Pancreas (tissue), 10 donors: ENCODE results near the gene EXOC3L2. TPM values are rescaled to one million over a fixed set of nuclear protein-coding genes. Genes with fewer than 3 reads are reported as not detected.
A peak's percentile ranks its signal among the peaks of the same experiment; 100 is the strongest.

Experiments used
- ATAC-seq, 4 donors: fragments of 200-7000 bp; cut with Tn5 transposase; one replicate each; pipeline versions ENCODE4 v1.8.0 to v1.9.1; 2020; ENCODE audit warnings: mild to moderate bottlenecking in 4 of 4, moderate library complexity in 4 of 4
- DNase-seq, 6 donors: peaks; one replicate each; pipeline ENCODE4 v3.0.0-alpha.2; 2020
- FAIRE-seq: peaks from 2 replicates; lab custom pipeline; 2012; peaks lifted over from hg19 to GRCh38; lab: Jason Lieb, UNC
- H3K27ac ChIP-seq, 4 donors: fragments of 200-600 bp; sonication (generic); 1 replicate in 3 of 4; 2 replicates in 1 of 4; pipeline versions ENCODE4 v1.5.0 to v1.8.0; 2020
- H3K27me3 ChIP-seq, 4 donors: fragments of 200-600 bp; one replicate each; pipeline ENCODE4 v1.8.0; 2021
- H3K36me3 ChIP-seq, 3 donors: fragments of 200-600 bp; sonication (generic) in 1 of 3; one replicate each; pipeline versions ENCODE4 v1.5.0 to v1.8.0; 2020 to 2021
- H3K4me1 ChIP-seq, 3 donors: fragments of 200-600 bp; one replicate each; pipeline ENCODE4 v1.8.0; 2021
- H3K4me3 ChIP-seq, 4 donors: fragments of 200-600 bp; sonication (generic) in 2 of 4; one replicate each; pipeline versions ENCODE4 v1.5.0 to v1.8.0; 2020 to 2021
- H3K9me3 ChIP-seq, 4 donors: fragments of 200-600 bp; one replicate each; pipeline ENCODE4 v1.8.0; 2021
- WGBS, 2 donors: extraction: QIAGEN DNeasy Blood & Tissue Kit; methylation state at CpG; one replicate each; pipeline ENCODE4 v1.1.7; 2013; 5-methylcytosine and 5-hydroxymethylcytosine counted together
- intact Hi-C, 3 donors: fragments of 100-400 bp; cut with DNase I; formaldehyde crosslinking; loops; one replicate each; pipeline versions ENCODE4 v1.11.1 to v1.14.2; 2022
- polyA plus RNA-seq, 2 donors: library from polyadenylated mRNA; stranded (reverse); fragments of 200-250 nt; gene quantifications; one replicate each; pipeline ENCODE4 v1.2.3, GENCODE V29; 2013
- total RNA-seq, 6 donors: library from RNA; stranded (reverse); fragmentation: NEBNext Ultra II Directional in 4 of 6; extraction: Animal tissue kit (Norgen Biotek cat#: 25700) in 4 of 6; gene quantifications; one replicate each; pipeline versions ENCODE4 v1.2.1 to v1.2.4, GENCODE V29; 2021 to 2023
- TF ChIP-seq, protein P1 (sequence below), 4 donors: fragments of 200-600 bp; sonication (generic) in 3 of 4; IDR thresholded peaks; one replicate each; pipeline versions ENCODE4 v1.5.0 to v1.8.0; 2021; ENCODE audit warnings: antibody characterized with exemption in 4 of 4
- donor health status: healthy with polysubstance abuse.
- donor health status: DM: no; HTN: no; CAD: no; lungs with moderate emphysema.
- donor health status: DM: no; HTN: no; CAD: no.
- donor health status: control.
- donor health status: control.
- donor health status: Bipolar disorder and iron deficiency.
- donor health status: DM: yes; HTN: yes; CAD: no.
- donor health status: DM: no; HTN: no; CAD: no.
- donor health status: DM: no; HTN: no; CAD: no.
- donor health status: DM: yes; HTN: yes; CAD: no.

Gene EXOC3L2
- total and polyA plus RNA-seq, 8 donors, result 0.59 to 4.5 (median 1.8) TPM

GRCh38 chr19:45213031-45213430, 32.2 kb downstream of the EXOC3L2 start:
- TF ChIP-seq, protein P1, sequence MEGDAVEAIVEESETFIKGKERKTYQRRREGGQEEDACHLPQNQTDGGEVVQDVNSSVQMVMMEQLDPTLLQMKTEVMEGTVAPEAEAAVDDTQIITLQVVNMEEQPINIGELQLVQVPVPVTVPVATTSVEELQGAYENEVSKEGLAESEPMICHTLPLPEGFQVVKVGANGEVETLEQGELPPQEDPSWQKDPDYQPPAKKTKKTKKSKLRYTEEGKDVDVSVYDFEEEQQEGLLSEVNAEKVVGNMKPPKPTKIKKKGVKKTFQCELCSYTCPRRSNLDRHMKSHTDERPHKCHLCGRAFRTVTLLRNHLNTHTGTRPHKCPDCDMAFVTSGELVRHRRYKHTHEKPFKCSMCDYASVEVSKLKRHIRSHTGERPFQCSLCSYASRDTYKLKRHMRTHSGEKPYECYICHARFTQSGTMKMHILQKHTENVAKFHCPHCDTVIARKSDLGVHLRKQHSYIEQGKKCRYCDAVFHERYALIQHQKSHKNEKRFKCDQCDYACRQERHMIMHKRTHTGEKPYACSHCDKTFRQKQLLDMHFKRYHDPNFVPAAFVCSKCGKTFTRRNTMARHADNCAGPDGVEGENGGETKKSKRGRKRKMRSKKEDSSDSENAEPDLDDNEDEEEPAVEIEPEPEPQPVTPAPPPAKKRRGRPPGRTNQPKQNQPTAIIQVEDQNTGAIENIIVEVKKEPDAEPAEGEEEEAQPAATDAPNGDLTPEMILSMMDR (IDR thresholded peaks at IDR 0.05), result no peak
- WGBS, 2 donors, result 72 to 77% methylated on average over 16 to 23 of the region's 23 CpGs
- FAIRE-seq, result no peak
- Histone ChIP-seq H3K36me3 (no peaks in the 10 kb centered on the region), H3K27me3 (no peaks in the 10 kb centered on the region), H3K9me3 (no peaks in the 10 kb centered on the region), H3K4me1 (no peaks in the 10 kb centered on the region), H3K27ac (peak overlapping the region in 3 of 4 donors; percentile 42 to 71 (median 67)), H3K4me3 (no peak overlapping the region)
- intact Hi-C loops, result no loop called here
- DNase-seq, result peak in 2 of 6 donors; percentile 23 to 57
- no peak for ATAC-seq

GRCh38 chr19:45211751-45212381, 33.3 kb downstream of the EXOC3L2 start:
- FAIRE-seq (no peak), DNase-seq (peak; percentile 78 to 90 (median 81)), ATAC-seq (peak; percentile 83 to 92 (median 88))
- intact Hi-C loops, result no loop called here
- no peaks in the 10 kb centered on the region for H3K9me3 ChIP-seq
- 25 to 32% methylated on average over 16 to 17 of the region's 17 CpGs for WGBS, 2 donors
- H3K4me3 ChIP-seq, result no peak overlapping the region
- H3K36me3 ChIP-seq, result no peaks in the 10 kb centered on the region
- H3K27ac ChIP-seq, result peak overlapping the region; percentile 5 to 71 (median 44)
- TF ChIP-seq, protein P1 (IDR thresholded peaks at IDR 0.05), result no peak
- no peaks in the 10 kb centered on the region for H3K27me3 ChIP-seq
- H3K4me1 ChIP-seq, result no peaks in the 10 kb centered on the region

- 86 to 89% methylated on average over 3 of the region's 3 CpGs for WGBS, 2 donors
- no peaks in the 10 kb centered on the region for H3K4me1 ChIP-seq
- no peak for ATAC-seq
- intact Hi-C loops, result no loop called here
- no peaks in the 10 kb centered on the region for H3K27me3 ChIP-seq
- FAIRE-seq, result no peak
- no peak for DNase-seq
- no peak overlapping the region for H3K27ac ChIP-seq
- TF ChIP-seq, protein P1 (IDR thresholded peaks at IDR 0.05), result no peak
- no peak overlapping the region for H3K4me3 ChIP-seq
- no peaks in the 10 kb centered on the region for H3K9me3 ChIP-seq
- no peaks in the 10 kb centered on the region for H3K36me3 ChIP-seq
Observed at GRCh38 chr19:45206328-45206727, 38.9 kb downstream of the EXOC3L2 start.

DNA sequence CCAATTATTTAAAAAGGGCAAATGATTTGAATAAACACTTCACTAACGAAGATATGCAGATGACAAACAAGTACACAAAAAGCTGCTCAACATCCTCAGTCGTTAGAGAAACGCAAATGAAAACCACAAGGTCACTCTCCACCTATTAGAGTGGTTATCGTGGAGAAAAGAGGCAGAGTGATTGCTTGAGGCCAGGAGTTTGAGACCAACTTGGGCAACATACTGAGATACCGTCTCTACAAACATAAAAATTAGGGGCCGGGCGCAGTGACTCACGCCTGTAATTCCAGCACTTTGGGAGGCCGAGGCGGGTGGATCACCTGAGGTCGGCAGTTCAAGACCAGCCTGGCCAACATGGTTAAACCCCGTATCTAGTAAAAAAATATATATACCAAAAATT, 39.4 kb downstream of the EXOC3L2 start:
- WGBS, 2 donors, result 81 to 85% methylated on average over 12 of the region's 12 CpGs
- no peaks in the 10 kb centered on the region for H3K27me3 ChIP-seq
- no peak overlapping the region for H3K4me3 ChIP-seq
- no peaks in the 10 kb centered on the region for H3K4me1 ChIP-seq
- no peaks in the 10 kb centered on the region for H3K36me3 ChIP-seq
- no peak overlapping the region for H3K27ac ChIP-seq
- TF ChIP-seq, protein P1 (IDR thresholded peaks at IDR 0.05), result no peak
- ATAC-seq, result no peak
- intact Hi-C loops, result no loop called here
- no peak for DNase-seq
- H3K9me3 ChIP-seq, result no peaks in the 10 kb centered on the region
- no peak for FAIRE-seq

- Histone ChIP-seq H3K27me3 (no peaks in the 10 kb centered on the region), H3K9me3 (no peaks in the 10 kb centered on the region), H3K4me1 (no peaks in the 10 kb centered on the region), H3K36me3 (no peaks in the 10 kb centered on the region), H3K27ac (no peak overlapping the region), H3K4me3 (no peak overlapping the region)
- DNase-seq (no peak), FAIRE-seq (no peak), ATAC-seq (peak in 1 of 4 donors; percentile 25)
- intact Hi-C loops, result no loop called here
- 90 to 92% methylated on average over 6 of the region's 6 CpGs for WGBS, 2 donors
- TF ChIP-seq, protein P1 (IDR thresholded peaks at IDR 0.05), result no peak
Observed at GRCh38 chr19:45202637-45203036, 42.6 kb downstream of the EXOC3L2 start.
